Ovary (tissue), 3 donors: ENCODE measurements around the gene PACS2.

ENCODE experiments used
- EP300 ChIP-seq: sonication (generic); formaldehyde crosslinking; IDR thresholded peaks from one replicate; pipeline ENCODE4 v1.6.1; 2017; ENCODE audit warnings: antibody characterized with exemption
- POLR2A ChIP-seq: fragments of 450-650 bp; IDR thresholded peaks from one replicate; pipeline ENCODE4 v1.6.1; 2017; ENCODE audit warnings: antibody characterized with exemption, mild to moderate bottlenecking, moderate library complexity
- TF ChIP-seq, protein P1 (sequence below), 3 donors: fragments of 450-650 bp in 2 of 3; fragments of 200-600 bp in 1 of 3; IDR thresholded peaks; one replicate each; pipeline versions ENCODE4 v1.5.1 to v1.8.0; 2016 to 2022; ENCODE audit warnings: antibody characterized with exemption in 3 of 3, mild to moderate bottlenecking in 1 of 3
- donor health status: DM: no; HTN: no; CAD: no.

DNA sequence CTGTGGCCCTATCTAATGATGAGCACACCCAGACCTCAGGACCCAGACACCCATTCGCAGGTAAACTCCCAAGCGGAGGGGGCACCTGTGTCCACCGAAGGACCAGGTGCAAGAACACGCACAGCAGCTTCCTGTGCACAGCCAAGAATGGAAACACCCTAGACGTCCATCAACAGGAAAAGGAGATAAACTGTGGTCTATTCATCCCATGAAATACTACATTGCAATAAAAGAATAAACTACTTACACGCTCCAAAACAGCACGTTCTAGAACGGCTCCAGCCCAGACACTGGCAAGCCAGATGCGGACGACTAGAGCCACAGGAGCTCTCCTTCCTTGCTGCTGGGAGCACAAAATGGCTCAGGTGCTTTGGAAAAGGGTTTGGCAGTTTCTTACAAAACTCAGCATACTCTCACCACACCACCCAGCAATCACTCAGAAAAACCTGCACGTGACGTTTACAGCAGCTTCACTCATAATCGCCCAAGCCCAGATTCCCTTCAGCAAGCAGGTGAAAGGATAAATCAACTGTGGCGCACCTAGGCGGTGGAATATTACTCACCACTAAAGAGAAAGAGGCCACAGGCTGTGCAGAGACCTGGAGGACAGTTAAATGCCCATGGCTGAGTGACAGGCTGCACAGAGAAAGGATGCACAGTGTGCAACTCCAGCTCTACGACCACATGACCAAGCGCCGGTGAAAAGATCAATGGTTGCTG lies 34.7 kb upstream of the PACS2 start:
- TF ChIP-seq, protein P1, sequence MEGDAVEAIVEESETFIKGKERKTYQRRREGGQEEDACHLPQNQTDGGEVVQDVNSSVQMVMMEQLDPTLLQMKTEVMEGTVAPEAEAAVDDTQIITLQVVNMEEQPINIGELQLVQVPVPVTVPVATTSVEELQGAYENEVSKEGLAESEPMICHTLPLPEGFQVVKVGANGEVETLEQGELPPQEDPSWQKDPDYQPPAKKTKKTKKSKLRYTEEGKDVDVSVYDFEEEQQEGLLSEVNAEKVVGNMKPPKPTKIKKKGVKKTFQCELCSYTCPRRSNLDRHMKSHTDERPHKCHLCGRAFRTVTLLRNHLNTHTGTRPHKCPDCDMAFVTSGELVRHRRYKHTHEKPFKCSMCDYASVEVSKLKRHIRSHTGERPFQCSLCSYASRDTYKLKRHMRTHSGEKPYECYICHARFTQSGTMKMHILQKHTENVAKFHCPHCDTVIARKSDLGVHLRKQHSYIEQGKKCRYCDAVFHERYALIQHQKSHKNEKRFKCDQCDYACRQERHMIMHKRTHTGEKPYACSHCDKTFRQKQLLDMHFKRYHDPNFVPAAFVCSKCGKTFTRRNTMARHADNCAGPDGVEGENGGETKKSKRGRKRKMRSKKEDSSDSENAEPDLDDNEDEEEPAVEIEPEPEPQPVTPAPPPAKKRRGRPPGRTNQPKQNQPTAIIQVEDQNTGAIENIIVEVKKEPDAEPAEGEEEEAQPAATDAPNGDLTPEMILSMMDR (IDR thresholded peaks at IDR 0.05), result no peak
- TF ChIP-seq POLR2A (no peak), EP300 (no peak)
